ENCODE results near the gene GALNS.

GALNS gene

GRCh38 chr16:88883946-88884345, 27.2 kb upstream of the GALNS start:
- TF ChIP-seq EZH2phosphoT487 (IDR thresholded peaks at IDR 0.05; ENCODE audit: borderline replicate concordance) (no peak), CTCF (conservative IDR thresholded peaks at IDR 0.05; ENCODE audit: low read length) (no peak)
- H3K4me2 ChIP-seq (ENCODE audit: low read depth, low read length, poor library complexity, severe bottlenecking), result no peak overlapping the region

GRCh38 chr16:88883117-88883895, 26.6 kb upstream of the GALNS start:
- H3K36me3 ChIP-seq (ENCODE audit: insufficient read depth, low read length), result peaks cover 54% of the 10 kb centered on the region; the same call in 1 of the 2 replicates
- H4K20me1 ChIP-seq (ENCODE audit: insufficient read depth, low read length, poor library complexity, severe bottlenecking), result no peaks in the 10 kb centered on the region
- H3K9me3 ChIP-seq (ENCODE audit: insufficient read depth, low read depth, low read length), result no peaks in the 10 kb centered on the region
- no peaks in the 10 kb centered on the region for H3K9me2 ChIP-seq (replicated peaks; ENCODE audit: low read depth, low read length)
- H3K27me3 ChIP-seq (ENCODE audit: insufficient read depth, low read length, poor library complexity, severe bottlenecking), result no peaks in the 10 kb centered on the region
- H3F3A ChIP-seq (ENCODE audit: low read depth), result no peaks in the 10 kb centered on the region
- no peak overlapping the region for H3K4me2 ChIP-seq (ENCODE audit: low read depth, low read length, poor library complexity, severe bottlenecking)
- H3K4me3 ChIP-seq (ENCODE audit: low read length, poor library complexity, severe bottlenecking), result no peak overlapping the region
- TF ChIP-seq CTCF (conservative IDR thresholded peaks at IDR 0.05; ENCODE audit: low read length) (no peak), EZH2phosphoT487 (IDR thresholded peaks at IDR 0.05; ENCODE audit: borderline replicate concordance) (no peak)
- H3K79me2 ChIP-seq (ENCODE audit: insufficient read depth, low read length), result no peaks in the 10 kb centered on the region
- H2AFZ ChIP-seq (ENCODE audit: low read length), result no peak overlapping the region
- no peaks in the 10 kb centered on the region for H3K4me1 ChIP-seq (ENCODE audit: insufficient read depth, low read length, poor library complexity, severe bottlenecking)
- no peak overlapping the region for H3K9ac ChIP-seq (ENCODE audit: low read depth, low read length, poor library complexity, severe bottlenecking)

More at GRCh38 chr16:88883946-88884345, 27.2 kb upstream of the GALNS start:
- H4K20me1 ChIP-seq (ENCODE audit: insufficient read depth, low read length, poor library complexity, severe bottlenecking), result no peaks in the 10 kb centered on the region
- H3K27me3 ChIP-seq (ENCODE audit: insufficient read depth, low read length, poor library complexity, severe bottlenecking), result no peaks in the 10 kb centered on the region
- peaks cover 52% of the 10 kb centered on the region; the same call in 1 of the 2 replicates for H3K36me3 ChIP-seq (ENCODE audit: insufficient read depth, low read length)
- H2AFZ ChIP-seq (ENCODE audit: low read length), result no peak overlapping the region
- no peak overlapping the region for H3K4me3 ChIP-seq (ENCODE audit: low read length, poor library complexity, severe bottlenecking)
- H3F3A ChIP-seq (ENCODE audit: low read depth), result no peaks in the 10 kb centered on the region
- H3K9me2 ChIP-seq (replicated peaks; ENCODE audit: low read depth, low read length), result no peaks in the 10 kb centered on the region
- no peaks in the 10 kb centered on the region for H3K4me1 ChIP-seq (ENCODE audit: insufficient read depth, low read length, poor library complexity, severe bottlenecking)
- H3K9me3 ChIP-seq (ENCODE audit: insufficient read depth, low read depth, low read length), result no peaks in the 10 kb centered on the region
- no peaks in the 10 kb centered on the region for H3K79me2 ChIP-seq (ENCODE audit: insufficient read depth, low read length)
- H3K9ac ChIP-seq (ENCODE audit: low read depth, low read length, poor library complexity, severe bottlenecking), result no peak overlapping the region

- no peaks in the 10 kb centered on the region for H4K20me1 ChIP-seq (ENCODE audit: insufficient read depth, low read length, poor library complexity, severe bottlenecking)
- H2AFZ ChIP-seq (ENCODE audit: low read length), result no peak overlapping the region
- H3K36me3 ChIP-seq (ENCODE audit: insufficient read depth, low read length), result peaks cover 54% of the 10 kb centered on the region; the same call in 1 of the 2 replicates
- no peak overlapping the region for H3K4me2 ChIP-seq (ENCODE audit: low read depth, low read length, poor library complexity, severe bottlenecking)
- TF ChIP-seq EZH2phosphoT487 (IDR thresholded peaks at IDR 0.05; ENCODE audit: borderline replicate concordance) (no peak), CTCF (conservative IDR thresholded peaks at IDR 0.05; ENCODE audit: low read length) (no peak)
- no peaks in the 10 kb centered on the region for H3K9me3 ChIP-seq (ENCODE audit: insufficient read depth, low read depth, low read length)
- H3K27me3 ChIP-seq (ENCODE audit: insufficient read depth, low read length, poor library complexity, severe bottlenecking), result no peaks in the 10 kb centered on the region
- no peaks in the 10 kb centered on the region for H3F3A ChIP-seq (ENCODE audit: low read depth)
- no peak overlapping the region for H3K9ac ChIP-seq (ENCODE audit: low read depth, low read length, poor library complexity, severe bottlenecking)
- H3K4me1 ChIP-seq (ENCODE audit: insufficient read depth, low read length, poor library complexity, severe bottlenecking), result no peaks in the 10 kb centered on the region
- no peaks in the 10 kb centered on the region for H3K9me2 ChIP-seq (replicated peaks; ENCODE audit: low read depth, low read length)
- no peaks in the 10 kb centered on the region for H3K79me2 ChIP-seq (ENCODE audit: insufficient read depth, low read length)
- no peak overlapping the region for H3K4me3 ChIP-seq (ENCODE audit: low read length, poor library complexity, severe bottlenecking)
Measured at GRCh38 chr16:88882358-88883030, 25.7 kb upstream of the GALNS start.

Measured in Loucy (cell line).